ENCODE measurements around the gene CCDC148. TPM values are rescaled to one million over a fixed set of nuclear protein-coding genes. Genes with fewer than 3 reads are reported as not detected.

CCDC148 gene
- total RNA-seq, 4 donors from 2014 or later, result 0.66 TPM; not detected in 3

DNA sequence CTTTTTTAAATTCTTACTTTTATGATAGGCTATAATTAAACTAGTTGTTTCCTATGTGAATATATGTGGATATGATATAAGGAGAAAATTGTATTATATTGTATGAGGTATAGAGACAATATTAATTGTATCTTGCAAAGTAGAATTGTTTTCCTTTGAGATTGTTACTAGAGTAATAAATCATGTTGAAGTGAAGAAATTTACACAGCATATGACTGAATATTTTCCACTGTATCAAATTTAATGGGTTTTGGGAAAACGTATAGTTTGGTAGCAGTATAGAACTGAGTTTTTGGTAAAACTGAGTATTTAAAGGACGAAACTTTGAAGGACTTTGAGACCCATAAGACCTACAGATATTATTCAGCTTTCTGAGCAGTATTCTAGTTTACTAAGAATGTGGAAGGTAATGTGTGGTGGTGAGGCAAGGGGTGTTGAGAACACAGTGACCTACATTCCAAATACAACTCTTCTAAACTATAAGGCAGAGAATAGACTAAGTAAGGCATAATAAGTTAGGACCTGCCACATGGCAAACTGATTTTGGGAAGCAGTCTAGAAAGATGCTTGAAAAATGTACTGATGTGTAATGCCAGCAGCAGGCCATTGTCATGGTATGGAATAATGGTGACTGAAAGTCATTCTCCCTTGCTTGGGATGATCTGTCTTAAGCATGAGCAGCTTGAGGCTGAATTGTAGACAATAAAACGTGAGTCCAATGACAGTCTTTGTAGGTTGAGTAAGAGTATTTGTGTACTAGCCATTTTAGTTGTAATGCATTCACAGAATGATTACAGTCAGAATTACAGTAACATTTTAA lies 29.8 kb upstream of the CCDC148 start:
- ATAC-seq (no peak), DNase-seq (no peak)
- in situ Hi-C loops (cut with MboI; ENCODE audit: low sequenced_read_pairs in 4 of 4) (no loop called here), intact Hi-C loops (cut with DNase I; ENCODE audit: low total_unique reads) (no loop called here)
- no peak overlapping the region for H3K4me3 ChIP-seq
- H3K27me3 ChIP-seq, result no peaks in the 10 kb centered on the region
- no peak for TF ChIP-seq POLR2A (IDR thresholded peaks at IDR 0.05)
- TF ChIP-seq, protein P1, sequence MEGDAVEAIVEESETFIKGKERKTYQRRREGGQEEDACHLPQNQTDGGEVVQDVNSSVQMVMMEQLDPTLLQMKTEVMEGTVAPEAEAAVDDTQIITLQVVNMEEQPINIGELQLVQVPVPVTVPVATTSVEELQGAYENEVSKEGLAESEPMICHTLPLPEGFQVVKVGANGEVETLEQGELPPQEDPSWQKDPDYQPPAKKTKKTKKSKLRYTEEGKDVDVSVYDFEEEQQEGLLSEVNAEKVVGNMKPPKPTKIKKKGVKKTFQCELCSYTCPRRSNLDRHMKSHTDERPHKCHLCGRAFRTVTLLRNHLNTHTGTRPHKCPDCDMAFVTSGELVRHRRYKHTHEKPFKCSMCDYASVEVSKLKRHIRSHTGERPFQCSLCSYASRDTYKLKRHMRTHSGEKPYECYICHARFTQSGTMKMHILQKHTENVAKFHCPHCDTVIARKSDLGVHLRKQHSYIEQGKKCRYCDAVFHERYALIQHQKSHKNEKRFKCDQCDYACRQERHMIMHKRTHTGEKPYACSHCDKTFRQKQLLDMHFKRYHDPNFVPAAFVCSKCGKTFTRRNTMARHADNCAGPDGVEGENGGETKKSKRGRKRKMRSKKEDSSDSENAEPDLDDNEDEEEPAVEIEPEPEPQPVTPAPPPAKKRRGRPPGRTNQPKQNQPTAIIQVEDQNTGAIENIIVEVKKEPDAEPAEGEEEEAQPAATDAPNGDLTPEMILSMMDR (IDR thresholded peaks at IDR 0.05 in 4 of 5, conservative IDR thresholded peaks at IDR 0.05 in 1 of 5), result no peak
- no peak overlapping the region for H3K27ac ChIP-seq
- H3K9me3 ChIP-seq, result no peaks in the 10 kb centered on the region
- H3K4me1 ChIP-seq, result peaks cover 22 to 34% of the 10 kb centered on the region in 2 donors
- no peaks in the 10 kb centered on the region for H3K36me3 ChIP-seq

DNA sequence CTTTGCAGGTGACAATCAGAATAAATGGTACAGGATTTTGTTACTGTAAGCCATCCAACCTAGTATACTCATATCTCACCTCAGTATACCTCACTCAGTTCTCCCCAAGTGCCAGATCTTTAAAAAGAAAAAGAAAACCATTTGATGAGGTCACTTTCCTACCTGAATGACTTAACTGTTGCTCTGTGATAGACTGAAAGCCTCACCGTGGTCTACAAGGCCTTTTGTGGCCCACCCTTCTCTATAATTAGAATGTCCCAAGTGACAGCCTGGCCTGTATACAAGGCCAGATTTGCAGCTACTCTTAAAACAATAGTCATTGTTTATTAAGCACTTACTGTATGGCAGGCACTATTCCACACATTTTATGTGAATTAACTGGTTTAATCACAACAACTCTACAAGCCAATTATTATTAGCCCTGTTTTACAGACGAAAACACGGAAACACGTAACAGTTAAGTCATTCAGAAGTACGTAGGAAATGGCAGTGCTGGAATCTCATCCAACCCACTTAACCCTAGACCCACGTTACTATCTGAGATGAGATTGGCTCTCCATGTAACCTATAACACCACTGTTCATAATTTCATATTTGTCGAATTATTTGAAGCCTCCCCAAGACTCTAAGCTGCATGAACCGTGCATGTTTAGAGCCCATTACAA lies 28.5 kb upstream of the CCDC148 start:
- Histone ChIP-seq H3K4me3 (no peak overlapping the region), H3K4me1 (peaks cover 18 to 34% of the 10 kb centered on the region in 2 donors), H3K9me3 (no peaks in the 10 kb centered on the region), H3K36me3 (no peaks in the 10 kb centered on the region), H3K27me3 (no peaks in the 10 kb centered on the region), H3K27ac (peak overlapping the region in 2 of 4 donors; percentile 21 to 24)
- no peak for DNase-seq
- in situ Hi-C loops (cut with MboI; ENCODE audit: low sequenced_read_pairs in 4 of 4), result no loop called here
- intact Hi-C loops (cut with DNase I; ENCODE audit: low total_unique reads), result no loop called here
- ATAC-seq, result no peak
- no peak for TF ChIP-seq POLR2A (IDR thresholded peaks at IDR 0.05)
- TF ChIP-seq, protein P1 (IDR thresholded peaks at IDR 0.05 in 4 of 5, conservative IDR thresholded peaks at IDR 0.05 in 1 of 5), result no peak

DNA sequence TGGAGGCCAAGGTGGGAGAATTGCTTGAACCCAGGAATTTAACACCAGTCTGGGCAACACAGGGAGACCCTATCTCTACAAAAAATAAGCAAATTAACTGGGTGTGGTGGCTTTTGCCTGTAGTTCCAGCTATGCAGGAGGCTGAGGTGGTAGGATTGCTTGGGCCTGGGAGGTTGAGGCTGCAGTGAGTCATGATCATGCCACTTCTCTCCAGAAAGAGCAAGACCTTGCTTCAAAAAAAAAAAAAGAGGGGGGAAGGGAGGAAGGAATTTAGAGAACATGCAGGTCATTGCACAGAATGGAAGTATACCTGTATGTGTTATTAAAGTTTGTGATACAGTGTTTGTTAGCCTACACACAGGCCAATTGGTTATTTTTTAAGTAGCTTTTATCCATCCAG lies 26.0 kb upstream of the CCDC148 start:
- peaks cover 14 to 15% of the 10 kb centered on the region in 2 donors for H3K4me1 ChIP-seq
- ATAC-seq, result no peak

DNA sequence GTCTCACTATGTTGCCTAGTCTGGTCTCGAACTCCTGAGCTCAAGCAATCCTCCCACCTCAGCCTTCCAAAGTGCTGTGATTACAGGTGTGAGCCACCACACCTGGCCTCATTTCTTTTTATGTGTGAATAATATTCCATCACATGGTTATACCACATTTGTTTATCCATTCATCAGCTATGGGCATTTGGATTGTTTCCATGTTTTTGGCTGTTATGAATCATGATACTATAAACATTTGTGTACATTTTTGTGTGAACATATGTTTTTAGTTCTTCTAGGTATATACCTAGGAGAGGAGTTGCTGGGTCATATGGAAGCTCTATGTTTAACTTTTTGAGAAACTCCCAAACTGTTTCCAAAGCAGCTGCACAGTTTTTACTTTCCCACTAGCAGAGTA lies 24.6 kb upstream of the CCDC148 start:
- Histone ChIP-seq H3K27me3 (no peaks in the 10 kb centered on the region), H3K9me3 (no peaks in the 10 kb centered on the region), H3K36me3 (no peaks in the 10 kb centered on the region), H3K27ac (no peak overlapping the region), H3K4me1 (peaks cover under 1 to 9% of the 10 kb centered on the region in 2 donors), H3K4me3 (no peak overlapping the region)
- TF ChIP-seq POLR2A (IDR thresholded peaks at IDR 0.05), result no peak
- intact Hi-C loops (cut with DNase I; ENCODE audit: low total_unique reads), result no loop called here
- DNase-seq (no peak), ATAC-seq (no peak)
- in situ Hi-C loops (cut with MboI; ENCODE audit: low sequenced_read_pairs in 4 of 4), result no loop called here

More for the DNA sequence above, 26.0 kb upstream of the CCDC148 start:
- no peak for DNase-seq
- TF ChIP-seq, protein P1 (IDR thresholded peaks at IDR 0.05 in 4 of 5, conservative IDR thresholded peaks at IDR 0.05 in 1 of 5), result no peak
- no peak for TF ChIP-seq POLR2A (IDR thresholded peaks at IDR 0.05)
- H3K27ac ChIP-seq, result no peak overlapping the region
- no peak overlapping the region for H3K4me3 ChIP-seq
- in situ Hi-C loops (cut with MboI; ENCODE audit: low sequenced_read_pairs in 4 of 4) (no loop called here), intact Hi-C loops (cut with DNase I; ENCODE audit: low total_unique reads) (no loop called here)
- no peaks in the 10 kb centered on the region for H3K36me3 ChIP-seq
- H3K27me3 ChIP-seq, result no peaks in the 10 kb centered on the region
- no peaks in the 10 kb centered on the region for H3K9me3 ChIP-seq

DNA sequence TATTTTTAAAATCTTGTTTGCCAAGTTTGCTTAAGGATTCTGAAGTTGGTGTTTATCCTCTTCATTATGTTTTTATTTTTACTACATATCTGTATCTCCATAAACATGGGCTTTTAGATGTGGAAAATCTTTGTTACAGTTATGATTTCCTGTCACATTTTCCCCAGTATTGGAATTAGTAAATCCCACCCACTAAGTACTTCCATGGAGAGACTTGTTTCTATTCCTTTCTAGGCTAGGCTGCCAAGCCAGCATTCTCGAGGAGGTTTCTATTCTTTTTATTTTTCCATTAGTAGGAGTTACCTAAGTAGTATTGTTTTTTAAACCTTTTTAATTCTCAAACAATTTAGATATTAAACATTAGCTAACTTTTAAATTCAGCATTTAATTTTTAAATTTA lies 22.3 kb upstream of the CCDC148 start:
- peaks cover 0 to 9% of the 10 kb centered on the region in 2 donors for H3K4me1 ChIP-seq
- no peaks in the 10 kb centered on the region for H3K27me3 ChIP-seq
- H3K4me3 ChIP-seq, result no peak overlapping the region
- H3K36me3 ChIP-seq, result no peaks in the 10 kb centered on the region
- H3K9me3 ChIP-seq, result no peaks in the 10 kb centered on the region
- intact Hi-C loops (cut with DNase I; ENCODE audit: low total_unique reads) (no loop called here), in situ Hi-C loops (cut with MboI; ENCODE audit: low sequenced_read_pairs in 4 of 4) (no loop called here)
- no peak for TF ChIP-seq POLR2A (IDR thresholded peaks at IDR 0.05)
- TF ChIP-seq, protein P1 (IDR thresholded peaks at IDR 0.05 in 4 of 5, conservative IDR thresholded peaks at IDR 0.05 in 1 of 5), result no peak
- DNase-seq, result no peak
- ATAC-seq, result no peak
- H3K27ac ChIP-seq, result no peak overlapping the region
